HCT116 (cell line): ENCODE data around the gene SPATC1L. TPM values are rescaled to one million over a fixed set of nuclear protein-coding genes. Genes with fewer than 3 reads are reported as not detected.

Experiments
- ATAC-seq: fragments of 200-7000 bp; cut with Tn5 transposase; 2 replicates; pipeline ENCODE4 v1.9.1; 2020; ENCODE audit warnings: mild to moderate bottlenecking, moderate library complexity
- BruUV-seq: library from RNA; stranded (reverse); fragments of 400-500 nt; replicated peaks from 2 replicates; lab custom pipeline; 2021; lab: Mats Ljungman, UMichigan
- CTCF ChIA-PET: fragments of 300-600 bp; sonication (Branson Sonifier 250); formaldehyde crosslinking; loops from one replicate; lab custom pipeline; 2021; ENCODE audit warnings: antibody characterized with exemption; lab: Charles Lee
- POLR2A ChIA-PET: fragments of 300-600, 350-600 bp; sonication (Branson Sonifier 250); formaldehyde crosslinking; loops from one replicate; lab custom pipeline; 2021; ENCODE audit warnings: antibody characterized with exemption; lab: Charles Lee
- RAD21 ChIA-PET, 2 experiments: fragments of 300-600 bp; sonication (Branson Sonifier 250); formaldehyde crosslinking; loops; one replicate each; lab custom pipeline; 2023; ENCODE audit warnings: low total read pairs in 2 of 2; ENCODE audit not compliant: uncharacterized antibody in 2 of 2, unreplicated experiment in 2 of 2, low non-redundant PET in 1 of 2; lab: Charles Lee
- DNase-seq: peaks from one replicate; pipeline ENCODE4 v3.0.0-alpha.2; 2010; ENCODE audit warnings: low read depth, low spot score
- H2AFZ ChIP-seq: fragments of 200-600 bp; shearing (Covaris generic), sonication (generic); 2 replicates; pipeline ENCODE4 v1.6.1; 2017; ENCODE audit warnings: low read depth, mixed run types, mixed read lengths, antibody characterized with exemption, low read length; ENCODE audit not compliant: poor library complexity, severe bottlenecking
- H3K27ac ChIP-seq: 2 replicates; pipeline ENCODE4 v1.5.1; 2012; ENCODE audit warnings: low read depth, low read length
- H3K27me3 ChIP-seq: fragments of 200-600 bp; sonication (generic); 2 replicates; pipeline ENCODE4 v1.6.1; 2016; ENCODE audit warnings: mixed run types, low read length, mixed read lengths; ENCODE audit not compliant: insufficient read depth
- H3K36me3 ChIP-seq, 2 experiments: fragments of 200-500 bp in 1 of 2; fragments of 200-600 bp in 1 of 2; sonication (Bioruptor generic) in 1 of 2; sonication (generic) in 1 of 2; 2 replicates each; pipeline versions ENCODE4 v1.5.1 to v1.6.1; 2014 to 2016; ENCODE audit warnings: low read length in 2 of 2, inconsistent platforms in 1 of 2, mixed read lengths in 1 of 2, mixed run types in 1 of 2; ENCODE audit not compliant: insufficient read depth in 2 of 2, control insufficient read depth in 1 of 2
- H3K4me1 ChIP-seq, 2 experiments: fragments of 200-600 bp in 1 of 2; sonication (generic) in 1 of 2; 2 replicates each; pipeline versions ENCODE4 v1.5.1 to v1.6.1; 2012 to 2017; ENCODE audit warnings: low read length in 2 of 2, inconsistent platforms in 1 of 2, mild to moderate bottlenecking in 1 of 2, mixed read lengths in 1 of 2, mixed run types in 1 of 2, moderate library complexity in 1 of 2; ENCODE audit not compliant: insufficient read depth in 2 of 2, control insufficient read depth in 1 of 2
- H3K4me2 ChIP-seq: fragments of 200-600 bp; sonication (generic); 2 replicates; pipeline ENCODE4 v1.6.1; 2017; ENCODE audit warnings: mixed run types, low read length, mixed read lengths
- H3K4me3 ChIP-seq, 2 experiments: fragments of 200-600 bp in 1 of 2; sonication (generic) in 1 of 2; replicated peaks in 1 of 2; 2 replicates each; pipeline ENCODE4 v1.5.1; 2011 to 2016; ENCODE audit warnings: low read length in 2 of 2, control low read depth in 1 of 2, low read depth in 1 of 2, mild to moderate bottlenecking in 1 of 2, mixed read lengths in 1 of 2, mixed run types in 1 of 2
- H3K79me2 ChIP-seq: fragments of 200-600 bp; sonication (generic); 2 replicates; pipeline ENCODE4 v1.6.1; 2017; ENCODE audit warnings: mild to moderate bottlenecking, mixed run types, low read length, moderate library complexity, mixed read lengths; ENCODE audit not compliant: insufficient read depth
- H3K9ac ChIP-seq: fragments of 200-600 bp; sonication (generic); 2 replicates; pipeline ENCODE4 v1.6.1; 2016; ENCODE audit warnings: low read length, mixed read lengths
- H3K9me2 ChIP-seq: fragments of 200-600 bp; sonication (generic), shearing (Covaris generic); 2 replicates; pipeline ENCODE4 v1.6.1; 2017; ENCODE audit warnings: mixed run types, mild to moderate bottlenecking, moderate library complexity; ENCODE audit not compliant: insufficient read depth
- H3K9me3 ChIP-seq, 2 experiments: fragments of 200-500 bp in 1 of 2; fragments of 200-600 bp in 1 of 2; sonication (Bioruptor generic) in 1 of 2; sonication (generic) in 1 of 2; 2 replicates each; pipeline ENCODE4 v1.6.1; 2014 to 2017; ENCODE audit warnings: low read length in 2 of 2, mixed read lengths in 2 of 2, inconsistent platforms in 1 of 2, low read depth in 1 of 2, mild to moderate bottlenecking in 1 of 2, mixed run types in 1 of 2, moderate library complexity in 1 of 2; ENCODE audit not compliant: control insufficient read depth in 1 of 2, insufficient read depth in 1 of 2
- H4K20me1 ChIP-seq: fragments of 200-600 bp; sonication (generic), shearing (Covaris generic); 2 replicates; pipeline ENCODE4 v1.6.1; 2017; ENCODE audit warnings: mixed run types, mild to moderate bottlenecking, moderate library complexity; ENCODE audit not compliant: insufficient read depth
- CEBPB ChIP-seq: IDR thresholded peaks from 2 replicates; pipeline ENCODE4 v1.6.1; 2012; ENCODE audit warnings: low read depth
- EZH2 ChIP-seq: fragments of 200-600 bp; sonication (generic); IDR thresholded peaks from 2 replicates; pipeline ENCODE4 v1.6.1; 2017; ENCODE audit warnings: antibody characterized with exemption, mixed run types
- FOSL1 ChIP-seq: IDR thresholded peaks from 2 replicates; pipeline ENCODE4 v1.6.1; 2012; ENCODE audit warnings: low read depth
- POLR2A ChIP-seq: IDR thresholded peaks from 2 replicates; pipeline ENCODE4 v1.7.0; 2011; ENCODE audit warnings: borderline replicate concordance; ENCODE audit not compliant: insufficient read depth, insufficient read length; ENCODE audit errors: extremely low read depth
- RAD21 ChIP-seq: IDR thresholded peaks from 2 replicates; pipeline ENCODE4 v1.6.1; 2012; ENCODE audit warnings: low read depth, mild to moderate bottlenecking
- REST ChIP-seq: IDR thresholded peaks from 2 replicates; pipeline ENCODE4 v1.6.1; 2012; ENCODE audit warnings: low read depth
- TCF7L2 ChIP-seq: IDR thresholded peaks from 2 replicates; pipeline ENCODE4 v1.7.0; 2011; ENCODE audit warnings: borderline replicate concordance, inconsistent platforms; ENCODE audit not compliant: insufficient read depth, insufficient read length; ENCODE audit errors: extremely low read depth
- YY1 ChIP-seq: IDR thresholded peaks from 2 replicates; pipeline ENCODE4 v1.6.1; 2011; ENCODE audit warnings: low read length, low read depth, moderate library complexity, mild to moderate bottlenecking; ENCODE audit not compliant: insufficient replicate concordance; ENCODE audit errors: extremely low read depth
- intact Hi-C: fragments of 100-400 bp; cut with micrococcal nuclease; formaldehyde crosslinking; loops from 2 replicates; pipeline ENCODE4 v1.10.0; 2022
- total RNA-seq: library from RNA; stranded (reverse); gene quantifications from one replicate; pipeline ENCODE4 v1.2.1, GENCODE V29; 2021; ENCODE audit not compliant: unreplicated experiment

SPATC1L gene
- total RNA-seq, 1 experiment from 2014 or later, result 1.3 TPM

- CTCF ChIA-PET, result no interaction called here
- H2AFZ ChIP-seq, result no peak overlapping the region
- no peaks in the 10 kb centered on the region for H4K20me1 ChIP-seq
- ATAC-seq (no peak), DNase-seq (no peak)
- TF ChIP-seq FOSL1, result no peak
- no peak for TF ChIP-seq POLR2A
- no peak for TF ChIP-seq CEBPB
- TF ChIP-seq TCF7L2, result no peak
- TF ChIP-seq EZH2, result no peak
- TF ChIP-seq RAD21, result no peak
- TF ChIP-seq YY1, result no peak
- no peak for TF ChIP-seq REST
- H3K36me3 ChIP-seq, result no peaks in the 10 kb centered on the region
- intact Hi-C loops, result no loop called here
- H3K27ac ChIP-seq, result no peak overlapping the region
- no peak overlapping the region for H3K4me2 ChIP-seq
- POLR2A ChIA-PET, result no interaction called here
- H3K79me2 ChIP-seq, result no peaks in the 10 kb centered on the region
- RAD21 ChIA-PET, result no interaction called here
- H3K9me3 ChIP-seq, result no peaks in the 10 kb centered on the region
- H3K27me3 ChIP-seq, result no peaks in the 10 kb centered on the region
- no peak overlapping the region for H3K4me3 ChIP-seq
- H3K9ac ChIP-seq, result no peak overlapping the region
- no peaks in the 10 kb centered on the region for H3K9me2 ChIP-seq
- peaks cover 7 to 16% of the 10 kb centered on the region in 2 experiments; a peak in 3 of 4 replicates for H3K4me1 ChIP-seq
- no TSS peak for BruUV-seq
These were observed 32.8 kb downstream of the SPATC1L start for GRCh38 chr21:46151261-46151988.
